ENCODE measurements around the gene RASGEF1C.
A peak's percentile ranks its signal among the peaks of the same experiment; 100 is the strongest.

Gene RASGEF1C

DNA sequence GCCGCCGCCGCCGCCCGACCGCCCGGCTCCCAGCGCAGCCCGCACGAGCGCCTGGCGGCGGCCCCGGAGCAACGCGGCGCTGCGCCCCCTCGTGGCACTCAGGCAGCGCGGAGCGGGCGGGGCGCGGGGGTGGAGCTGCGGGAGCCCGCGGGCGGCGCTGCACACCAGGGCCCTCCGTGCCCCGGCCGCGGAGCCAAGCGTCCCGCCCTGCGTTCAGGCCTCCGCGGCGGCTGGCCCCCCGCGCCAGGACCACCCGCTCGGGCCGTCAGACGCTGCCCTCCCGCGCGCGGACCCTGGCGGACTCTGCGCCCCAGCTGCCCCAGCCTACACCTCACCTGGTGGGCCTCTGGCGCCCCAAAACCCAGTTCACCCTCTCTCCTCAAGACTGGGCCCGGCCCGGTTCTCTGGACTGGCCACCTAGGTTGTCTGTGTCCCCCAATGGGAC, at the start of gene RASGEF1C:
TSS of gene RASGEF1C (minus strand) at position 75 of the 445 bp plus-strand sequence. CDS start 71,159 bp downstream, outside the sequence.
- DNase-seq (ENCODE audit: low read depth in 2 of 2): peak; percentile 31 to 53

DNA sequence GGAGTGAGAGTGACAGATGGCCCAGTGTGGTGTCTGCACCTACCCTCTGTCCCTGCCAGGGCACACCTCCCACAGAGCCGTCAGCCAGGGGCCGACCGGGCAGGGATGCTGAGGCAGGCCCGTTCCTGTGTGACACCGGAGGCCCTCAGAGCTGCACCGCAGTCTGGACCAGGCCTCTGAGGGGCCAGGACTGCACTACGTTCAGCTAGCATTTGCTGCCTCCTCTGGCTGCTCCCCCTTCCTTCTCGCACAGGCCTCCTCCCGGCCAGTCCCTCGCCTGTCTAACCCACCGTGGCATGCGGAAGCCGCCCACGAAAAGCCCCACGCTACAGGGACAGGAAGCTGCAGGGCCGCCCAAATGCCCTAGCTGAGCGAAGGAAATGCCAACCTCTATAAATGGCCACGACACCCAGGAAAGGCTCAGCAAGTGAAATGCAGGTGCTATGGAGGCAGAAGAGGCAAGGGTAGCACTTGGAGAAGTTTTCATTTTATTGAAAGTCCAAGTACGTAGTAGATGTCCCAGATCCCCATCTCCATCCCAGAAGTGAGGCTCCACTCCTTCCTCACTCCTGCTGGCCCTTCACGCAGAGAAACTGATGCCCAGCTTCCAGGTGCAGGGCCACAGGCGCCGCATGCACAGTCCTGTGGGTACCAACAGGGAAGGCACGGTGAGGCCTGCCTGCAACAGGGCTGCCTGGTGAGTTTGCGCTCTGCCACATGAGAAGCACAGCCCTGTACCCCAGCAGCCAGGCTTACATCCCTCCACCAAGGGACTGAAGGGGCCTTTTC, 44.2 kb upstream of the RASGEF1C start:
- no peak for DNase-seq (ENCODE audit: low read depth in 2 of 2)

- DNase-seq (ENCODE audit: low read depth in 2 of 2): no peak
Observed at GRCh38 chr5:180251887-180252286, 42.9 kb upstream of the RASGEF1C start.

DNA sequence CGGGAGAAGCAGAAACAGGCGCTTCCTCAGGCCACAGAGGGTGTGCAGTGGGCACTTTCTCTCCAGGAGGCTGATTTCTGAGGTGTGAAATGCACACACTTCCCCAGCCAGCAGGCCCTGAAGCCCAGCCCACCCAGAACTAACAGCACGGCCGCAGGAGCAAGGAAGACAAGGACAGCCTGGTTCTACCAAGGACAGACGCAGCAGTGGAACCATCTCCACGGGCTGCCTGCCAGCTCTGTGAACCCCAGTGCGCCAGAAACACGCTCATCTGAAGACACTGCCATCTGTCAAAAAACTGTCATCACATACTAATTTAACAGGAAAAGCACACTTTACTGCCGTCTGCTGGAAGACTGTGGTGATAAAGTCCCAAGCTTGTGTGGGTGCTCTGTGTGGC, 42.1 kb upstream of the RASGEF1C start:
- DNase-seq (ENCODE audit: low read depth in 2 of 2): no peak

DNA sequence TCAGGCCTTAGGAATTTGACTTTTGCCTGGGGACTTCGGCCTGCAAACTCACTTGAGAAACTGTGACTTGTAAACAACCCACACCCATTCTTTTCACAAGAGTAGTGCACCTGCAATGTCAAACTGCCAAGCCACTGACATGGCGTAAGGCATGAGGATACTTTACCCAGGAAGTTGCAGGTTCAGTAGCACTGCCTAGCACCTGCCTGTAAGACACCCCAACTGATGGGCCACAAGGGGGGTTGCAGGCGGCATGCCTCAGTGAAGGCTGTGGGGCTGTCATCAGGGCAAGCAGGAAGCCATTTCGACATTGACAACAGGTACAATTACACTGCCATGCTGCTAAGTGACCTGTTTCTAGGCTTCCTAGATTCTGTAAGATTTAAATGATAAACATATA, 41.3 kb upstream of the RASGEF1C start:
- DNase-seq (ENCODE audit: low read depth in 2 of 2): no peak

DNA sequence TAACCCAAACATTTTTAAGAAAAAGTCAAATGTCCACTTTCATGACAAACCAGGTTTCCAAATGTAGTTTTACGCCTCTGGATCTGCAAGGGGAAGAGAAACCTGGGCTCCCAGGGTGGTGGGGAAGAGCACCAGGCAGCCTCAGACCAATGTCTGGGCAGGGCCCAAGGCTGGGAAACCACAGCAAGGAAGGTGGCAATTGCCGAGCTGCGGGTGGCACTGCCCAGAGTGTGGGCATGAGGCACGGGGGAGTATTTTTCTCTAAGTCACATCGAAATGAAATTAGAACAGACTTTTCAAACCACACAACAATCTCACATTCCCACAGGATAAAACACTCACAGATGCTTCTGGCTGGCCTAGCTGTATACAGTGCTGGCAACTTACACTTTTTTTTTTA, 32.6 kb upstream of the RASGEF1C start:
- no peak for DNase-seq (ENCODE audit: low read depth in 2 of 2)

DNA sequence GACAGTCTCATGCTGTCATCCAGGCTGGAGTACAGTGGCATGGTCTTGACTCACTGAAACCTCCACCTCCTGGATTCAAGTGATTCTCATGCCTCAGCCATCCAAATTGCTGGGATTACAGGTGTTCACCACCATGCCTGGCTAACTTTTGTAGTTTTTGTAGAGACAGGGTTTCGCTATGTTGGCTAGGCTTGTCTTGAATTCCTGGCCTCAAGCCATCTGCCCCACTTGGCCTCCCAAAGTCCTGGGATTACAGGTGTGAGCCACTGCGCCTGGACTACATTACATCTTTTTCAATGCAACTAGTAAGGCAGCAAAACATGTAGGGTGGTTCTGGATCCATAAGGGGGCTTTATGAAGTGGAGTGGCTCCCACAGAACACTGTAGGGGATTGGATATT, 29.6 kb upstream of the RASGEF1C start:
- DNase-seq (ENCODE audit: low read depth in 2 of 2): no peak

DNA sequence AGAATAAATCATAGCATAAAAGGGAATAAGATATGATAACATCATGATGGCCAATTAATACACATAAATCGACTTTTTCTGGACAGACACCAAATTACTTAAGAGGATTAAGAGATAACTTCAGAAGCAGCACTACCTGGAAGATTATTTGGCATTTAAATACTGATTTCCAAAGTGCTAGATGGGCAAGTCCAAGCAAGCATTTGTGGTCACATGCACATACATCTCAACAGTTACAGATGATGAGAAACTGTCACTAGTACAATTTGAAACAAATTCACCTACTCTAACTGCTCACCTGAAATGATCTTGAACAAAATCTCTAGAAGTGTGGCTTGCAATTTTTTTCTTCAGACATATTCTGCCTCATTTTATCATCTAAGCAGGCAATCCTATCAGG, 26.8 kb upstream of the RASGEF1C start:
- DNase-seq (ENCODE audit: low read depth in 2 of 2): no peak

DNA sequence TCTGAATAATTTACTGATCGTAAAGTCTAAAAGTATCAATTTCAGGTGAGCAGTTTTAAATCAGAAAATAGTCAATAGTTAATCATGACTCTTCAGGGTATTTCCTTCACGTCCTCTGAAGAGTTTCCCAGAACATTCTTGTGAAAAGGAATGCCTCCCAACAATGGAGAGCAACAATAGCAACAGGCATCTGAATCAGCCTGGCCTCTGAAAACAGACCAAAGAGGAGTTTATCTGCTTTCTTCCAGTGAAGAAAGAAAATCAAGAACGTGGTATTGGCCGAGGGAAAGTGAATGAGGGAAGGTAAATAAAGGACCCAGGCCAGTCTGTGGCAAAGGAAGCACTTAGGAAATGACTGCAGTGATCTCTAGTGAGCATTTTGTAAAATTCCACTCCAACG, 26.1 kb upstream of the RASGEF1C start:
- DNase-seq (ENCODE audit: low read depth in 2 of 2): no peak

DNA sequence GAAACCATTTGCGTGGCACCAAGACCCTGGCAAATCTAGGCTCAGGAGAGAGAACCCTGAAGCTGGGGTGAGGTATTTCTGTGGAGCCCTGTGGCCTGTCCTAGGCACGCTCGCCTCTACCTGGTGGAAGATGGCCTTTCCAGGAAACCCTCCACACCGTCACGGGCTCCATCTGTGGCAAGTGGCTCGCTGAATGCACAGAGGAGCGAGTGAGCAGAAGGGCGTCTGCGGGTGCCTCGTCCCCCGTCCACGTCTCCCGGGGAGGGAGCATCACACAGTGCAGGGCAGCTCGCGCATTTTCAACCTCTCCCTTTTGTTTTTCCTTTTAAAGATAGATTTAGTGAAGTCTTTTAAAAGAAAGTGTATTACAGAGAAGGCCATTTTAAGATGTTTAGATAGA, 25.3 kb upstream of the RASGEF1C start:
- no peak for DNase-seq (ENCODE audit: low read depth in 2 of 2)

GRCh38 chr5:180233729-180234128, 24.7 kb upstream of the RASGEF1C start:
- no peak for DNase-seq (ENCODE audit: low read depth in 2 of 2)

DNA sequence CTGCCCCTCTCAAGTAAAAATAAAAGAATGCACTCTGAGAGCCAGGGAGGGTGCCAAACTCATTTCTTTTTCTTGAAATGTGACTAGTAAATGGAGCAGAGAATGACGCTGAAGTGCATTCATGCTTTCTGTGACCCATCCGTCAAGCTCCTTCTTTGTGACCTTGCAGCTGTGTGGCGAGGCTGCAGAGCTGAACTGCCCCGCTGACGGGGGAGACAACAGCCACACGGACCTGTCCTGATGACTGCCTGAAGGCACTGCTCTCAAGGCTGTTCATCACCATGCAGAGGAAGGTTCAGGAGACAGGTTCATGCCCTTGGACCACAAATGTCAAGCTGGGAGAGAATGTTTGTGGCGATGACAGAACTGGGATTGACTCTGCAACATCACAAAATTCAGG, 21.0 kb upstream of the RASGEF1C start:
- DNase-seq (ENCODE audit: low read depth in 2 of 2): no peak

- DNase-seq (ENCODE audit: low read depth in 2 of 2): no peak
Observed at GRCh38 chr5:180222056-180222455, 13.0 kb upstream of the RASGEF1C start.

DNA sequence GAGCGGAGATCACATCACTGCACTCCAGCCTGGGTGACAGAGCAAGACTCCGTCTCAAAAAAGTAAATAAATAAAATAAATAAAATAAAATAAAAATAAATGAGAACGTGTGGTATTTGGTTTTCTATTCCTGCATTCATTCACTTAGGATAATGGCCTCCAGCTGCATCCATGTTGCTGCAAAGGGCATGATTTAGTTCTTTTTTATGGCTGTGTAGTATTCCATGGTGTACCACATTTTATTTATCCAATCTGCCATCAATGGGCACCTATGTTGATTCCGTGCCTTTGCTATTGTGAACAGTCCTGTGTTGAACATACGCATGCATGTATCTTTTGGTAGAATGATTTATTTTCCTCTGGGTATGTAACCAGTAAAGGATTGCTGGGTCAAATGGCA, 8.8 kb upstream of the RASGEF1C start:
- no peak for DNase-seq (ENCODE audit: low read depth in 2 of 2)

- DNase-seq (ENCODE audit: low read depth in 2 of 2): no peak
Observed at GRCh38 chr5:180216646-180217171, 7.7 kb upstream of the RASGEF1C start.

DNA sequence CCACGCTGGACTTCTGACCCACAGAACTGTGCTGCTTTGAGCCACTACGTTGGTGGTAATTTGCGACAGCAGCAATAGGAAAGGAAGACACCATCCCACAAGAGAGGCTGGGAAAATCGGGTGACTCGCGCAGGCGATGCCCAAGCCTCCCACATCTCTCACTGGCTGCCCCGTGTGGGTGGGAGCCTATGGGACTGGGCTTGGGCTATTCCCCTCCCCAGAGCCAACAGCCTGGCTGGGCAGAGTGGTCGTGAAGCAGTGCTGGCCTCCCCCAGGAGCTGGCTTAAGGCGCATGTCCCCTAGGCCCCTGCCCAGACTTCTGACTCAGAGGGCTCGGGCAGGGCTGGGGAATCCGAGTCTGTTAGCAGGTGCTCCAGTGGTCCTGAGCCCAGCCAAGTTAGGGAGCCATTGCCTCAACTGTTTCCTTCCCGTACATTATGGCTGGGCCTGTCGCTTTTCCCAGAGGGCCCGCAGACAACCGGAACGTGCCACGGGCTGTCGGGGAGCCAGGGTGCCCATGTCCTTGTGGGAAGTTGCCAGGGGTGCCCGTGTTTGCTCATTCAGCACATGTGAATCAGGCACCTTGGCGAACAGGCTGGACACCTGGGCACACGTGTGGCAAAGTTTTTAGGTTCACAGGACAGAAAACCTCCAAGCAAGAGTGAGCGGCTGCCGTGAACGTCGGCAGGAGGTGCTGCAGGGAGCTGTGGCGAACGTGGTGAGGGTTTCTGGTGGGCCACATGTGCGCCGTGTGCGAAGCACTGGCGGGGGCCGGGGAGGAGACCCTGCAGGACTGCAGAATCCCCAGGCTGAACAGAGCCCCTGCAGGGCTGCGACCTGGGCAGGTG, 7.0 kb upstream of the RASGEF1C start:
- DNase-seq (ENCODE audit: low read depth in 2 of 2): no peak

- DNase-seq (ENCODE audit: low read depth in 2 of 2): no peak
Observed at GRCh38 chr5:180214870-180215770, 6.1 kb upstream of the RASGEF1C start.

- DNase-seq (ENCODE audit: low read depth in 2 of 2): no peak
Observed at GRCh38 chr5:180213657-180214207, 4.7 kb upstream of the RASGEF1C start.

- no peak for DNase-seq (ENCODE audit: low read depth in 2 of 2)
Observed at GRCh38 chr5:180213256-180213600, 4.2 kb upstream of the RASGEF1C start.

DNA sequence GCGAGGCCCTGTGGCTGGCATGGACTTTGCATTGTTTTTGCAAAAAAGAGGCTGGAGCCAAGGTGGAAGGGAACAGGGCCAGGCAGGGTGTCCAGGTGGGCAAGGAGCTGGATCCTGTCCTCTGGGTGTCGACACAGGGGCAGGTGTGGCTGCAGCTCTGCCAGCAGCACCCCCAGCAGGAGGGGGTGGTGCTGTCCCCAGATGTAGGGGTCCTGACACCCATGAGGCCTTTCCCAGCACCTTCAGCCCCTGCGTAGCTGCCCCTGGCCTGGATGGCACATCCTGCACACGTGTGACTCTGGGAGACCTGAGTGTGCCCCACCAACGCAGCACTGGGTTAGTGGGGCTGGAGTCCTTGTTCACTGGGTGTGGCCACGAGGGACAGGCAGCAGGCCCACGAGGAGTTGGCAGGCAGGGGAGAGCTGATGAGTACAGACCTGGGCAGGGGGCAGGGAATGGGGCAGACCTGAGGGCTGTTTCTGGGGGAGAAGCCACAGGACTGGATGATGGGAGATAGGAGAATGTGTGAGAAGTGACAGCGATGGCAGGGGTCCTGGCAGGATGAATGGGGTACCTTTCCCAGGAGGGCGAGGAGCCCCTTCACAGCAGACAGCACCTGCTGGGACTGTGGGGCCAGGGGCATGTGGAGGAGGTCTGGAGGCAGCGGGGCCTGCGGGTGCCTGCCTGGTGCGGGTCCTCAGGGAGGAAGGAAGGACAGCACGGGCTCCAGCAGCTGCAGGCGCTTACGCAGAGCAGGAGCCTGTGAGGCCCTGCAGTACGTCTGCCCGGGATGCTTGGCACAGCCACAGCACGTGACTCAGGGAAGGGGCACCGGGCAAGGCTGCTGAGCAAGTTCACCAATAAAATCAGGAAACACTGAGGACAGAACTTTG, 3.6 kb upstream of the RASGEF1C start:
- DNase-seq (ENCODE audit: low read depth in 2 of 2): no peak

DNA sequence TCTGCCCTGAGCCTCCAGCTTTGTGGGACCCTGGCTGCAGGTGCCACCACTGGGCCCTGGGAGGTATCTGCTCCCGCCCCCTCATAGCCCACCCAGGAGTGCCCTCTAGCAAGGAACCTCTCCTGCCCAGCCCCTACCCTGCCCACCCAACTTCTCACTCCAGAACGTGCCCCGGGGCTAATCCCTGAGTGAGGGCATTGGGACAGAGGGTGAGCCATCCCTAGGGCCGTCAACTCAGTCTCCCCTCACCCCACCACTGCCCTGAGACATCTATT, 2.7 kb upstream of the RASGEF1C start:
- DNase-seq (ENCODE audit: low read depth in 2 of 2): no peak

All from stimulated activated CD4-positive, alpha-beta T cell treated with anti-CD3 and anti-CD28 coated beads, Interleukin-15, amount 100 ng/mL, for 48 hours (primary cell).